ENCODE measurements around the gene NLN.
A peak's percentile ranks its signal among the peaks of the same experiment; 100 is the strongest.
"Not testable (repeated sequence)": the region's sequence is repeated elsewhere in the genome, so short reads cannot be mapped to it uniquely, and the experiment has no call there.

Gene NLN

DNA sequence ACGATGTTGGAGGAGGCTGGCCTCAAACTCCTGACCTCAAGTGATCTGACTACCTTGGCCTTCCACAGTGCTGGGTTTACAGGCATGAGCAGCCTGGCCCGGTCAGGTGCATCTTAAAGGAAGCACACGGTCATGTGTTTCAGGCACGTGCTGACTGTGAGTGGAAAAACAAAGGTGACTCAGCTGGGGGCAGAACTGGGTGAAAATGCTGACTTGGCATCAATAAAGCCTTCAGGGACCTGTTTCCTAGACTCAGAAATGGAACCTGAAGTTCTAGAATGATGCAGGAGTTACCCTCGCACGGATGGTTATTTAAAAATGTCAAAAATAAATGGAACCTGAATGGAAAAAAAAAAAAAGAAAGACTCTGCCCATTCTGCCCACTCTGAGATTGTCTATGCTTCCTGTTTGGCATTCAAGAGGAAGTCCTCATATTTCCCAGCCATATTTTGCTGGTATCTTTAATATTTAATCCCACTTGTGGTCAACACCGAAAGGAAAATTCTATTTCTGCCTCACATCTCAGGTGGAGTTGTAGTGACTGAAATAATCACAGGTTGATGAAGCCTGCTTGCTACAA, 12.3 kb downstream of the NLN start:
- DNase-seq: not testable (repeated sequence)

DNA sequence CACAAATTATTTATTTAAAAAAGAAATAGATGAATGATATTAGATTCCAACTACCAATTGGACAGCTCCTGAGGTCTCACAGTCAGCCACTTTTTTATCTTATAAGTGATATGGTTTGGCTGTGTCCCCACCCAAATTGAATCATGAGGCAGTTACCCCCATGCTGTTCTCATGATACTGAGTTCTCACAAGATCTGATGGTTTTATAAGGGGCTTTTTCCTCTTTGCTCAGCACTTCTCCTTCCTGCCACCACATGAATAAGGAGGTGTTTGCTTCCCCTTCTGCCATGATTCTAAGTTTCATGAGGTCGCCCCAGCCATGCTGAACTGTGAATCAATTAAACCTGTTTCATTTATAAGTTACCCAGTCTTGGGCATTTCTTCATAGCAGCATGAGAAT, 12.9 kb downstream of the NLN start:
- DNase-seq: no peak

- DNase-seq: no peak
These were observed 14.0 kb downstream of the NLN start for GRCh38 chr5:65736011-65736410.

GRCh38 chr5:65737842-65738241, 15.8 kb downstream of the NLN start:
- DNase-seq: no peak

DNA sequence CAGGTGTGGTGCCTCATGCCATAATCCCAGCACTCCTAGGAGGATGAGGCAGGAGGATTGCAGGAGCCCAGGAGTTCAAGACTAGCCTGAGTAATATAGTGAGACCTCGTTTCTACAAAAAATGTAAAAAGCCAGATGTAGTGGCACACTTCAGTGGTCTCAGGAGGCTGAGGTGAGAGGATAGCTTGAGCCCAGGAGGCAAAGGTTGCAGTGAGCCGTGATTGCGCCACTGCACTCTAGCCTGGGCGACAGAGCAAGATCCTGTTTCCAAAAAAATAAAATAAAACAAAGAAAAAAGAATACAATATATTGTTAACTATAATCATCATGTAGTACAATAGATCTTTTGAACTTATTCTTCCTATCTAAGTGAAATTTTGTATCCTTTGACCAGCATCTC, 16.3 kb downstream of the NLN start:
- DNase-seq: no peak

DNA sequence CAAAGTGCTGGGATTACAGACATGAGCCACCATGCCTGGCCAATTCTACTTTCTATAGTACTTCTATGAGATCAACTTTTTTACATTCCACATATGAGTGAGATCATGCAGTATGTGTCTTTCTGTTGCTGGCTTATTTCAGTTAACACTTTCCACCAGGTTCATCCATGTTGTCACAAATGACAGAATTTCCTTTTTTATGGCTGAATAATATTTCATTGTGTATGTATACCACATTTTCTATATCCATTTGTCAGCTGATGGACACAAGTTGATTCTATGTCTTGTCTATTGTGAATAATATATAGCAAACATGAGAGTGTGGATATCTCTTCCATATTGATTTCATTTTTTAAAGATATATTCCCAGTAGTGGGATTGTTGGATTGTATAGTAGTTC, 17.2 kb downstream of the NLN start:
- DNase-seq: no peak

GRCh38 chr5:65742565-65743231, 20.7 kb downstream of the NLN start:
- peak; percentile 88 for DNase-seq

GRCh38 chr5:65749221-65749844, 27.3 kb downstream of the NLN start:
- DNase-seq: no peak

- DNase-seq: no peak
These were observed 28.0 kb downstream of the NLN start for GRCh38 chr5:65749956-65750355.

DNA sequence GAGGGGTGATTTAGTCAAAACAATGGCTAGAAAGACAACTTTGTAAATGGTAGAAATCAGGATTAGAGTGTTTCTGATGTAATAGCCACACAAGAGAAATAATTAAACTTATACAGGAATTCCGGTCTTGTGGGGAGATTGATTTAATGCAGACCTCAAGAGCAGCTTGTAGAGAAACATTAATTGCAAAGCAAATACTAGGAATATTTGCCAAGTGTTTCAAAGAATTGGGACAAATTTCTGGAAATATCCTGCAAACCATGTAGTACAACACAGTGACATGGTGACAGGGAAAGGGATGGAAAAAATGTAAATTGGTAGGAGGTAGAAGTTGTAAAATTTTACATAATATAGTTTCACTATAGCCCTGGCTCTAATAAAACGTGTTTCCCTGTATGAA, 28.9 kb downstream of the NLN start:
- no peak for DNase-seq

DNA sequence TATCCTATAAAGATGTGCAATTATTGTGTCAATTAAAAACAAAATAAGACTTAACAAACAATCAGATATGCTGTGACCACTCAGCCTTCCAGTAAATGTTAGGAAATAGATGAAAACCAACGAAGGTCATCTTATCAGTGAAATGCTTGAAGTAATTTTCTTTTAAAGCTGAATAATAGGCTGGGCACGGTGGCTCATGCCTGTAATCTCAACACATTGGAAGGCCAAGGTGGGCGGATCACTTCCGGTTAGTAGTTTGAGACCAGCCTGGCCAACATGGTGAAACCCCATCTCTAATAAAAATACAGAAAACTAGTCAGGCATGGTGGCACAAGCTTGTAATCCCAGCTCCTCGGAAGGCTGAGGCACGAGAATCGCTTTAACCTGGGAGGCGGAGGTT, 31.2 kb downstream of the NLN start:
- DNase-seq: no peak

DNA sequence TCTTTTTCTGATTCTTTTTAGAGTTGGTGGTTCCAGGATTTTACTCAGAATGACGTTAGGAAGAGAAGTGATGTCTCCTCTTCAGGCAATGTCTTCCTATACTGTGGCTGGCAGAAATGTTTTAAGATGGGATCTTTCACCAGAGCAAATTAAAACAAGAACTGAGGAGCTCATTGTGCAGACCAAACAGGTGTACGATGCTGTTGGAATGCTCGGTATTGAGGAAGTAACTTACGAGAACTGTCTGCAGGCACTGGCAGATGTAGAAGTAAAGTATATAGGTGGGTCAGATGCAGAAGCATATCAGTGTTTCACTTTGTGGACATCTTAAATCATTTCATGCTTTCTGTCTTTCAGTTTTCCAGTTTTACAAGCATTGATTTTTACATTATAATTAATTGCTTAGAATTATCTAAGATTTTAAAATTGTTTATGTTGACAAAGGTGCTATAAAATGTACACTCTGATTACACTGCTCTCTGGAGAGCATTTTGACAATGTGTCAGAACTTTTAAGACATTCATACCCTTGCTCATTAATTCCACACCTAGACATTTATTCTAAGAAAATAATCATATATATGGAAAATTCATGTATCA, 36.6 kb downstream of the NLN start:
- DNase-seq: no peak

GRCh38 chr5:65760504-65761275, 38.7 kb downstream of the NLN start:
- DNase-seq: no peak

DNA sequence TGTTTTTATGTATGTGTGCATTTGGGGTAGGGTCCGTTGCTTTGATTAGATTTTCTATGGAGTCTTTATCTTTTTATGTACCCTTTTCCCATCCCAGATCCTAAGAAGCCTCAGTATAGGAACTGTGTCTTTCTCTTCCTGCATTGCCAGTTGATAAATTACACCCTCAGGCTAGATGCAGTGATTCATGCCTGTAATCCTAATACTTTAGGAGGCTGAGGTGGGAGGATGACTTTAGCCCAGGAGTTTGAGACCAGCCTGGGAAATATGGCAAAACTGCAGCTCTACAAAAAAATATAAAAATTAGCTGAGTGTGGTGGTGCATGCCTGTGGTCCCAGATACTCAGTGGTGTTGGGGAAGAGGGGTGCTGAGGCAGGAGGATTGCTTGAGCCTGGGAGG, 40.2 kb downstream of the NLN start:
- no peak for DNase-seq

GRCh38 chr5:65765582-65765981, 43.6 kb downstream of the NLN start:
- DNase-seq: no peak

DNA sequence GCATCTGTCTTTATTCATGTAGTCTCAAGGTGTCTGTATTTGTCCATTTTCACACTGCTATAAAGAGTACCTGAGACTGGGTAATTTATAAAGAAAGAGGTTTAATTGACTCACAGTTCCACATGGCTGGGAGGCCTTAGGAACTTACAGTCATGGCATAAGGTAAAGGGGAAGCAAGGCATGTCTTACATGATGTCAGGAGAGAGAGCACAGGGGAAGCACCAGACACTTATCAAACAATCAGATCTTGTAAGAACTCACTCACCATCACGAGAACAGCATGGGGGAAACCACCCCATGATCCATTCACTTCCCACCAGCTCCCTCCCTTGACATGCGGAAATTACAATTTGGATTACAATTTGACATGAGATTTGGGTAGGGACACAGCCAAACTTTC, 44.2 kb downstream of the NLN start:
- no peak for DNase-seq

- DNase-seq: no peak
These were observed 44.8 kb downstream of the NLN start for GRCh38 chr5:65766781-65767180.

DNA sequence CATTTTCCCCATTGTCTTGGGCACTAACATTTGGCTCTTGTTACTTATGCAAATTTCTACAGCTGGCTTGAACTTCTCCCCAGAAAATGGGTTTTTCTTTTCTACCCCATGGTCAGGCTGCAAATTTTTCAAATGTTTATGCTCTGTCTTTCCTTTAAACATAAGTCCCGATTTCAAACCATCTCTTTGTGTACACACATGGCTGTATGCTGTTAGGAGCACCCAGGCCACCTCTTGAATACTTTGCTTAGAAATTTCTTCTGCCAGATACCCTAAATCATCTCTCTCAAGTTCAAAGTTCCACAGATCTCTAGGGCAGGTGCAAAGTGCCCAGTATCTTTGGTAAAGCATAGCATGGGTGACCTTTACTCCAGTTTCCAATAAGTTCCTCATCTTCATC, 45.6 kb downstream of the NLN start:
- DNase-seq: no peak

DNA sequence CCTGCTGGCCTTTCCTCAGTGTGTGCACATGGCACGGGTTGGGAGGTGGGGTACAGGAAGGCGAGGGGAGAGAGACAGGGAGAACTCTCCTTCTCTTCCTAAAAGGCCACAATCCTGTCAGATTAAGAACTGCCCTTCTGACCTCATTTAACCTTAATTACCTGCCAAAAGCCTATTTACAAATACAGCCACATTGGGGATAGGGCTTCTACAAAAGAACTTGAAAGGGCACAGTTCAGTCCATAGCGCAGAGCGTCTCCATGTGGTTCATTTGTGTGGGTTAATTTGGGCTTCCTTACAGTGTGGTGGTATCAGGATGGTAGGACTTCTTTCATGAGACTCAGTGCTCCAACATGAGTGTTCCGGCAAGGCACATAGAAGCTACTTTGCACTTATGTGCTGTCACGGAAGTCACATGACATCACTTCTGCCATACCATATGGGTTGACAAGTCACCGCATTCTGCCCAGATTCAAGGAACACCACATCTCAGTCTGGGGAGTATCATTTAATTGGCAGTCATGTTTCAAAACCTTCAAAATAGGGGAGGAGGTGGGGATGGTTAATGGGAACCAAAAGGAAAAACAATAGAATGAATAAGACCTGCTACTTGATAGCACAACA, 46.8 kb downstream of the NLN start:
- DNase-seq: no peak

DNA sequence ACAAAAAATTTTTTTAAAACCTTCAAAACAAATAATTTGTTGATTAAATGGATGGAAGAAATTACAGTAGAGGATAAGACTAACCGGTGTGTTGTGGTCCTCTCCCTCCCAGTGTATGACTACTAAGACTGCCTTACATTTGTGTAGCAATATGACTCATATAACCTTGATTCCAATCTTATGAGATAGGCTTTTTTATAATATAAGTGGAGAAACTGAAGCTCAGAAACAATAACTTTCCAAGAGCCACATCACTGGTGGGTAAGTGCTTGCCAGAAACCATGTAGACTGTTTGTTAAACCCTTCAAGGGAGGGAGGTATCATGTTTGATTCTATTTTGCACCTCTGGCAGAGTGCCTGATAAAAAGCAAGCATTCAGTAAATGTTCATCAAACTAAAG, 47.5 kb downstream of the NLN start:
- peak; percentile 92 for DNase-seq

DNA sequence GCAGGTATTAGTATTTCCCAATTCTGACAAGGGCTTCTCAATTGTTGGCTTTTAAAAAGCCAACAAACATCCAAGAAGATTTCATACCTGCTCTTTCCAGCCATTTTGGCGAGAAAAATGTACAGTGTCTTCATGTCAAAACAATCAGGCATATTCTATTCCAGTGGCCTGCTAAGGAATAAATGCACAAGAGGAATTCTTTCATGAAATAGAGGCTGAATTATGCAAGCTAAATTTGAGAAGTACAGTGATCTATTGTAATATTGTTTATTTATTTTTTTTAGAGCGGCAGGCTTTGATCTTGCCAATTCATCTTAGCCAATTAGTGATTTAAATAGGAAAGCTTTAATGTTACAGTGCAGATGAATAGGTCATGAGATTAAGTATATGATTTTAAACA, 49.3 kb downstream of the NLN start:
- DNase-seq: no peak

- DNase-seq: not testable (repeated sequence)
These were observed 51.0 kb downstream of the NLN start for GRCh38 chr5:65772963-65773362.

- DNase-seq: peak; percentile 61
These were observed 52.3 kb downstream of the NLN start for GRCh38 chr5:65774346-65774745.

All from HCEC 1CT (cell line).